Measurements from ENCODE around the gene CHM.
"Not testable (repeated sequence)": the region's sequence is repeated elsewhere in the genome, so short reads cannot be mapped to it uniquely, and the experiment has no call there.

- not testable (repeated sequence) for TF ChIP-seq CTCF, POLR2A (IDR thresholded peaks at IDR 0.05)
These were observed 32.4 kb downstream of the CHM start for GRCh38 chrX:86014959-86015358.
